H1 (cell line): ENCODE results near the gene GCNA. TPM values are rescaled to one million over a fixed set of nuclear protein-coding genes. Genes with fewer than 3 reads are reported as not detected.

Experiments used
- CTCF ChIP-seq, 3 experiments: IDR thresholded peaks; 1 replicate in 2 of 3; 2 replicates in 1 of 3; pipeline versions ENCODE4 v1.5.1 to v1.6.1; 2011; ENCODE audit warnings: low read length in 3 of 3, mild to moderate bottlenecking in 3 of 3, inconsistent platforms in 2 of 3, low read depth in 1 of 3, moderate library complexity in 1 of 3; ENCODE audit not compliant: insufficient read depth in 1 of 3; ENCODE audit errors: control extremely low read depth in 1 of 3
- polyA plus RNA-seq, 7 experiments: library from polyadenylated mRNA; depleted of rRNA in 3 of 7; stranded (reverse) in 5 of 7; unstranded in 2 of 7; fragments of >200 nt in 5 of 7; fragments of 200-250 nt in 2 of 7; gene quantifications; 1 replicate in 5 of 7; 2 replicates in 1 of 7; 4 replicates in 1 of 7; pipeline versions ENCODE4 v1.2.1 to v1.2.3, GENCODE V29; 2011 to 2013; ENCODE audit warnings: missing spikeins in 2 of 7, mixed read lengths in 2 of 7
- total RNA-seq: library from RNA; stranded (reverse); fragmentation: NEBNext Ultra II Directional; extraction: Animal tissue kit (Norgen Biotek cat#: 25700); gene quantifications from 2 replicates; pipeline ENCODE4 v1.2.1, GENCODE V29; 2021

The GCNA gene
- total and polyA plus RNA-seq, 2 of the 8 experiments (the other 6 are each of a cell fraction or from before 2014, with no cell fraction given): 0.41 to 0.95 TPM

GRCh38 chrX:71652405-71652804 is 74.2 kb downstream of the GCNA start (continued):
- TF ChIP-seq CTCF (IDR thresholded peaks at IDR 0.05; ENCODE audit: control extremely low read depth in 1 of 3, insufficient read depth in 1 of 3, low read depth in 1 of 3, low read length in 3 of 3): peak in 2 of 3 experiments; percentile 47 to 52; a peak in 3 of 4 replicates
